Measurements from ENCODE around the gene GPC6. TPM values are rescaled to one million over a fixed set of nuclear protein-coding genes. Genes with fewer than 3 reads are reported as not detected.
"Not testable (repeated sequence)": the region's sequence is repeated elsewhere in the genome, so short reads cannot be mapped to it uniquely, and the experiment has no call there.

Gene GPC6
- polyA plus RNA-seq (2014; cell fraction: cytosol; rRNA removed) = 8.9 and 10.3 TPM in 2 replicates
- 4.7 and 4.9 TPM in 2 replicates for polyA plus RNA-seq (2014; cell fraction: nucleus; rRNA removed)

DNA sequence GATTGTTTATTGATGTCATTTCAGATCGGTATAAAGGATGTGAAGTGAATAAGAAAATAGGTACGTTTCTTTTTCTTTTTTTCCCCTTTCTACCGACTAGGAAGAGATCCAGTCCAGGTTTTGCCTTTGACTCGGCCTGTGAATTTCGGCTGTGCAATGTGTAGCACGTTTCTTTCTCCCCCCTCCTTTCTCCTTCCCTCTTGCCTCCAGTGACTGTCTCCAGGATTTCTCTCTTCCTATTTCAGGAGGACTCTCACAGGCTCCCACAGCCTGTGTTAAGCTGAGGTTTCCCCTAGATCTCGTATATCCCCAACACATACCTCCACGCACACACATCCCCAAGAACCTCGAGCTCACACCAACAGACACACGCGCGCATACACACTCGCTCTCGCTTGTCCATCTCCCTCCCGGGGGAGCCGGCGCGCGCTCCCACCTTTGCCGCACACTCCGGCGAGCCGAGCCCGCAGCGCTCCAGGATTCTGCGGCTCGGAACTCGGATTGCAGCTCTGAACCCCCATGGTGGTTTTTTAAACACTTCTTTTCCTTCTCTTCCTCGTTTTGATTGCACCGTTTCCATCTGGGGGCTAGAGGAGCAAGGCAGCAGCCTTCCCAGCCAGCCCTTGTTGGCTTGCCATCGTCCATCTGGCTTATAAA lies at the start of gene GPC6:
TSS of gene GPC6 (plus strand) at position 185 of the 657 bp plus-strand sequence.
- DNase-seq (ENCODE audit: low spot score) = peak; percentile 96

DNA sequence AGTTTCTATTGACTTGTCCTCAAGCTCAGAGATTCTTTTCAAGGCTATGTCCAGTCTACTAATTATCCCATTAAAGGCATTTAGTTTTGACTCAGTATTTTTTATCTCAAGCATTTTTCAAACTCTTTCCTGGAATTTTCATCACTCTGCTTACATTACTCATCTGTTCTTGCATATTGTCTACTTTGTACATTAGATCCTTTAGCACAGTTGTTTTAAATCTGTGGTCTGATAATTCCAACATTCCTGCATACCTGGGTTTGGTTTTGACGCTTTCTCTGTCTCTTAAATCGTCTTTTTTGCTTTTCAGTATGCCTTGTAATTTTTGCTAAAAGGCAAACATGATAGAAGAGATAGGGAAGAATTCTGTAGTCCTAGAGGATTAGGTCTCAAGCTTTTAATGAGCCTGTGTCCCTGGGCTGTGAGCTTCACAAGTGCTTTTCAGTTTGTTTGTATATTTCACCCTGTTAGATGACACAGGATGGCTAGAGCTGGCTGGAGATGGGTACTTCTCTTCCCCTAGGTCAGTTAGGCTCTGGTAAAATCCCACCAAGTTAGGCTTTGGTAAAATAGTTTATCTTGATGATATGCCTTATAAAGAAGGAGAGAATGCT lies 46.1 kb upstream of the GPC6 start:
- no peak for DNase-seq (ENCODE audit: low spot score)

DNA sequence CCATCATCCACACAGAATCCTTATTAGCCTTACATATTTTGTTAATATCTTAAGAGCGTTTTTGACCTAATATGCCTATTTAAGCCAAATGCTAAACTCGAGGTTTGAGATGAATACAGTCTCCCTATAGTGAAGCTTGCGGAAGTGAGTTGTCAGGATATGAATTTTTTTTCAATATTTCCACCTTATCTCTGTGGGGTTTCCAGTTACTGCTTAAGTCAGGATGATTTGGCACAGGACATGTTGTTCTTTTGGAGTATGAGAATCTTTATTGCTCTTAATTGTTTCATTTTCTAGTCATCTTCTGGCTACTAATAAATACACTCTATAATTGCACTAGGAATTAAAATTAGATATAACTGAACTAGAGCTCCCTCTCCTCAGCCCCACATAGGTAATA lies 44.2 kb upstream of the GPC6 start:
- DNase-seq (ENCODE audit: low spot score) = no peak

DNA sequence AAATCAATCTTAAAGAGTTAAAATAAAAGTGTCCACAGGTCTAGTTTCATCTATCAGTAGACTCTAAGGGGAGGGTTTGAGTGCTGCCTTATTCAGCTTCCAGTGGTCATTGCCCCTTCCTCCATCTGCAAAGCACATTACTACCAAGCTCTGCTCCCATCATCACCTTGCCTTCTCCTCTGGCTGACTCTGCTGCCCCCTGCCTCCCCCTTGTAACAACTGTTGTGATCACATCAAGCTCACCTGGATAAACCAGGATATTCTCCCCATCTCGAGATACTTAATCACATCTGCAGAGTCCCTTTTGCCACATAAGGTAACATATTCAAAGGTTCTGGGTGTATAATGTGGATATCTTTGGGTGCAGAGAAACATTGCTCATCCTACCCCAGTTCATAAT lies 43.3 kb upstream of the GPC6 start:
- DNase-seq (ENCODE audit: low spot score) = no peak

DNA sequence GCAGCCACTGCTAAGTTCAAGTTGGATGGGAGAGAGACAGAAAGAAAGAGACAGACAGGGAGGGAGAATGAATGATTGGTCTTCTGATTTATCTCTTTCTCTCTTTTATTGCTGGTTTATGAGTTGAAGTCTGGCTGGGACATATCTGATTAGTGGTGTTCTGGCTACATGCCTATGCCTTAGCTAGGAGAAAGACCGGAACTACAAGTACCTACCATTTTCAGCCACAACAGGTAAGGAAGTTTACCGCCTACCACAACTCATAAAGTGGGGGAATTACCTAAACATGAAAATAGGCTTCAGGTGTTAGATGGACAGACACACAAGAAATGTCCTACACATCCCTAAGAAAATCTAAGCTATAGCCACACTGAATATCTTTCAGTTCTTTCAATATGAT lies 36.6 kb upstream of the GPC6 start:
- no peak for DNase-seq (ENCODE audit: low spot score)

DNA sequence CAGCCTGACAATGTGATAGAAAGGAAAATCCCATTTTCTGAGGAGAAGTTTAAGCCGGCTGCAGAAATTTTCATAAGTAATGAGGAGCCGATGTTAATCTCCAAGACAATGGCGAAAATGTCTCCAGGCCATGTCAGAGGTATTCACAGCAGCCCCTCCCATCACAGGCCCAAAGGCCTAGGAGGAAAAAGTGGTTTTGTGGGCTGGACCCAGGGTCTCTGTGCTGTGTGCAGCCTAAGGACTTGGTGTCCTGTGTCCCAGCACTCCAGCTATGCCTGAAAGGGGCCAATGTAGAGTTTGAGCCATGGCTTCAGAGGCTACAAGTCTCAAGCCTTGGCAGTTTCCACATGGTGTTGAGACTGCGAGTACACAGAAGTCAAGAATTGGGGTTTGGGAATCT lies 32.9 kb upstream of the GPC6 start:
- DNase-seq (ENCODE audit: low spot score) = no peak

DNA sequence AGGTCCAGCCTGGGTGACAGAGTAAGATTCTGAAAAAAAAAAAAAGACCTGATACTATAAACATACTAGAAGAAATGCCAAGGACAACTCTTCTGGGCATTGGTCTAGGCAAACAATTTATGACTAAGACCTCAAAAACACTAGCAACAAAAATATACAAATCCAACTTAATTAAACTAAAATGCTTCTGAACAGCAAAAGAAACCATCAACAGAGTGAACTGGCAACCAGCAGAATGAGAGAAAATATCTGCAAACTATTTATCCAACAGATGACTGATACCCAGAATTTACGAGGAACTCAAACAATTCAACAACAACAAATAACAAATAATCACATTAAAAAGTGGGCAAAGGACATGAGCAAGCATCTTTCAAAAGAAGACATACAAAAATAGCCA lies 26.8 kb upstream of the GPC6 start:
- DNase-seq (ENCODE audit: low spot score) = no peak

DNA sequence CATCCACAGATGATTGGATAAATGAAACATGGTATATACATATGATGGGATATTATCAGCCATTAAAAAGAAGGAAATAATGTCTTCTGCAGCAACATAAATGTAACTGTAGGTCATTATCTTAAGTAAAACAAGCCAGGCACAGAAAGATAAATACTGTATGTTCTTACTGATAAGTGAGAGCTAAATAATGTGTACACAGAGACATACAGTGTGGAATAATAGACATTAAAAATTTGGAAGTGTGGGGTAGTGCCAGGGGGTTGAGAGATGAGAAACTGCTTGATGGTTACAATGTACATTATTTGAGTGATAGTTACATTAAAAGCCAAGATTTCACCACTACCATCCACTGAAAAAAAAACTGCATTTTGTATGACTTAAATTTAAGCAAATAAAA lies 26.0 kb upstream of the GPC6 start:
- DNase-seq (ENCODE audit: low spot score) = no peak

DNA sequence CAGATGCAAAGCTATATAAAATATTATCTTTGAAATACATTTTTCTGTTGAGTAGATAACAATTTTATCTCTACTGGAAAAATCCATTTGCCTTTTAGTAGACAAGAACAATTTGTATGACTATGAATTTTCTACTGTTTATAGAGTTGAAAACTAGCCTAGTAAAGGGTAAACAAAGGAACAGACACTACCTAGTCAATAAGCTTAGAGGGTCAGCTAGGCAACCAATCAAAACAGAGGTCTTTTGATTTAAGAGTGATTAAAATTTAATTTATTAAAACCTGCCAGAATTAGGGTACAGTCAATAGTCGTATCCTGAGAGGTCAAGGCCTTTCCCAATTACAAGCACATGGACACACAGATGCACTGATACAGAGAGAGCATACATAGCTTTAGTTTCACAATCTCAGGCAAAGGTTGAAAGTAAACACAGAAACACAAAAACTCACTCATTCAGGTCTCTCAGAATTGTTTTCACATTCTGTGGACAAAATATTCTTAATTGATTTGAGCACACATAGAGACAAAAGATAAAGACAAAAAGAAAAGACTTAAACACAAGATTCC lies 24.5 kb upstream of the GPC6 start:
- no peak for DNase-seq (ENCODE audit: low spot score)

DNA sequence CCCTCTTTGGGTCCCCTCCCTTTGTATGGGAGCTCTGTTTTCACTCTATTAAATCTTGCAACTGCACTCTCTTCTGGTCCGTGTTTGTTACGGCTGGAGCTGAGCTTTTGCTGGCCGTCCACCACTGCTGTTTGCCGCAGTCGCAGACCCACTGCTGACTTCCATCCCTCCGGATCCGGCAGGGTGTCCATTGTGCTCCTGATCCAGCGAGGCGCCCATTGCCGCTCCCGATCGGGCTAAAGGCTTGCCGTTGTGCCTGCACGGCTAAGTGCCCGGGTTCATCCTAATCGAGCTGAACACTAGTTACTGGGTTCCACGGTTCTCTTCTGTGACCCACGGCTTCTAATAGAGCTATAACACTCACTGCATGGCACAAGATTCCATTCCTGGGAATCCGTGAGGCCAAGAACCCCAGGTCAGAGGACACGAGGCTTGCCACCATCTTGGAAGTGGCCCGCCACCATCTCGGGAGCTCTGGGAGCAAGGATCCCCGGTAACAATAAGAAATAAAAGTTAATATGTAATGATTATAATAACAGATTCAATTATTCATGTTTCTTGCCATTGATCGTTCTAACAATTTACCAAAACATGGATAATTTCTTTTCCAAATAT lies 19.7 kb upstream of the GPC6 start:
- not testable (repeated sequence) for DNase-seq (ENCODE audit: low spot score)

DNA sequence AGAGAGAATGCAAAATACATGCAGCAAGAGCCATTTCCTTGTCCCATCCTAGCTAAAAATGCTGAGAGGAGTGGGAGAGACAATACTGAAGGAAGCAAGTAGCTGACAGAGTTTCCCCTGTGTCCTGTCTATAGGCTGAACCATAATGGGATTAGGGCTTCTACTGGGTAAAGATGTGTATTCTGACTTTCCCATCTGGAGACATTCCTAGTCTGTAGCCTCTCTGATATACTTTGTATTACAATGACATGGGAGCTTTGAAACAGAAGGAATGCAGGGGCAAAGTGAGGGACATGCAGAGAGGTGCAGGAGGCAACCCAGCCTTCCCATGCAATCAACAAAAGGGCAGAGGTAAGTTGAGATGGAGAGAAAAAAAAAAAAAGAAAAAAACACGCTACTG lies 10.5 kb upstream of the GPC6 start:
- no peak for DNase-seq (ENCODE audit: low spot score)

DNA sequence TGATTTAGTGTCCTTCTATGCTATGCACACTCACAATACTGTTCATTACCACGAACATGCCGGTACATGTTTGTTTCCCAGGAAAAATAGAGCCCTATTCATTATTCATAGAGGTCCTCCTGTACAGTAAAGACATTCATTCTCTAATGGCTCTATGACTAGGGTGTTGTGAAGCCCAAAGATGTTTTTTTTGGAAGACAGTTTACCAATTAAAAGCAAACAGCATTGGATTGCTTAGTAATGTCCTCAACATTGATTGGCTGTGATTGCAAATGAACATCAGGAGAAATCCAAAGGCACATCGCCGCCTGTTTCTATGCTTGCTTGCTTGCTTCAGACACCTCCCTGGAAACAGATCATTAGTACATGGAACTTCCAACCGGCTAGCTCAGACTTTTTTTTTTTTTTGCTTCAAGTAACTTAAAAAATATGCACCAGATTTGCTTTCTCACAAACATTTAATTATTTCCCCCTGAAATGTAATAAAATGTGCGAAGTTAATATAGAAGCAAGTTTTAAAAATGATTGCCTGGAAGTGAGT lies 8.8 kb upstream of the GPC6 start:
- no peak for DNase-seq (ENCODE audit: low spot score)

DNA sequence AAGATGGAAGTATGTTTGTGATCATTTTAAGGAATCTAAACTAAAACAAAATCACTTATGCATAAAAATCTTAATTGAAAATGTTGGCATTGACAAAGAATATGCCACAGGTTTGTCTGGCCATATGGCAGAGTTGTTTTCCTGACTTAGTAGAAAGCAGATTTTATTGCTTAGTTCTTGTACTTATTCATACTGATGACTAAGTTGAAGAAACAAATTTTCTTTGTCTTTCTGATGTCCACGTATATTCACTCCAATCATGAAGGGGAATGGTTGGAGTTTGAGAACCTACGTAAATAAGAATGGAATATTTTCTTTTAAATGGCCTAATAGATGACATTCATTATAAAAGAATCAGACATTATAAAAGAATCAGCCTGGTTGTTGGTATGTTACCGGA lies 8.0 kb upstream of the GPC6 start:
- DNase-seq (ENCODE audit: low spot score) = no peak

DNA sequence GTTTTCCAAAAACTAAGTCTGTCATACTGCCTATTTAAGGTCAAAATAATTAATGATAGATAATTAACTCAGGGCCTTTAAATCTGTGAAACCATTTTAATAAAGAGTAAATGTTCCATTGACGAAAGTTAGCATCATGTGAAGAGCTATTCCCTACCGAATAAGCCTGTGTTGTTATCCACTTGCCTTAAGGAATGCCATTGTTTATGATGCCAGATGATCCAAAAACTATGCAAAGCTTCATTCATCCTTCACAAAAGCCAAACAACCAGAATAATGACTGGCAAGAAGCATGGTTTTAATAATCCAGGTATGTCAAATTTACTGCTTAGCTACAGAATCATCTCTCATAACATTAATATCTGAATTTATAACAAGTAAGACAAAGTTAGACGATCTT lies 6.5 kb upstream of the GPC6 start:
- no peak for DNase-seq (ENCODE audit: low spot score)

DNA sequence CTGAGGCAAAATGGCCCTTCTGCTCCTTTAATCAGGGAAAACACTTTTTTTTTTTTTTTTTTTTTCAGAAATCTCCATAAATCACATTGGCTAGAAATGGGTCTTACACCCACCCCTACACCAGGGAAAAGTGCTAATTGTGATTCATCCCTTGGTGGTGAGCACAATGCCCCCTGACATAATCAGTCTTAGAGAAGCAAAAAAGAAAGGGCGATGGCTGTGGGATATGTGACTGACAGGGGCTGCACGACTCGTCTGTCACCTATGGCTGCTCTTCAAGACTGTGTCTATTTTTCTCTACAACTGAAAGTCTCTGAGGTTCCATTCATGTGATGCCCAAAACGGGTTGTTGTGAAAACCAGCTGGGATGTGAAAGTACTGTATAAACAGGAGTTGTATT lies 3.6 kb upstream of the GPC6 start:
- DNase-seq (ENCODE audit: low spot score) = no peak

DNA sequence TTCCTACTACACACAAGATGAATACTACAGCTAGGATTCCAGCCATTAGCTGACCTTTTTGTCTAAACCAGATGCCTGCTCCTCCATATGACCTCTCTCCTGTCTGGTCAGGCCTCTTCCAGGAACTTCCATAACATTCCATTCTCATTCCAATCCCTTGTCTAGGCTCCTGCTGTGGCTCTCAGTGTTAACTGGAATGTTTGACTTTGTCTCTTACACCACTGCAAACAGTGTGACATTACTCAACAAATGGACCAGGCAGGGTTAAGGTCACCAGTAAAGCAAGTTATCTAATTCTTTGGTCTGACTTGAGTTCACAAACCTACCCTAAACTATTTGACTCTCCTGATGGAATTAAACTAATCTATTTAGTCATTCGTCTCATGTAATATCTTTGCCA lies 2.1 kb upstream of the GPC6 start:
- no peak for DNase-seq (ENCODE audit: low spot score)

DNA sequence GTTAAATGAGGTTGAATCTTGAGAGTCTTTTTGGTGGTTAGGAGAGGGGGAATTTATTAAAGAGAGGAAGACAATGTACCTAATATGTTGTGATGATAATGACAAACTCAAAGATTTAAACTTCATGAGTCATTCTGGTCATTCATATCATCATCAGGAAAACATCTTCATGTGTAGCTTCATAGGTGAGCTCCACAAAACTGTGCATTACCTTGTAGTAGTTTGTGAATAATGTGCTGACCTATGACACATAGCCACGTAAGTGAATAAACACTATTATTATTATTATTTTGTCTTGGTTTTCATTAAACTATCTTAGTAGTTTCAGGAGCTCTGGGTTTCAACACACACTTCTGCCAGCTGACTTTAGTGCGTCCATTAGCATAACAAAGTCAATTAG lies 997 bp upstream of the GPC6 start:
- no peak for DNase-seq (ENCODE audit: low spot score)

DNA sequence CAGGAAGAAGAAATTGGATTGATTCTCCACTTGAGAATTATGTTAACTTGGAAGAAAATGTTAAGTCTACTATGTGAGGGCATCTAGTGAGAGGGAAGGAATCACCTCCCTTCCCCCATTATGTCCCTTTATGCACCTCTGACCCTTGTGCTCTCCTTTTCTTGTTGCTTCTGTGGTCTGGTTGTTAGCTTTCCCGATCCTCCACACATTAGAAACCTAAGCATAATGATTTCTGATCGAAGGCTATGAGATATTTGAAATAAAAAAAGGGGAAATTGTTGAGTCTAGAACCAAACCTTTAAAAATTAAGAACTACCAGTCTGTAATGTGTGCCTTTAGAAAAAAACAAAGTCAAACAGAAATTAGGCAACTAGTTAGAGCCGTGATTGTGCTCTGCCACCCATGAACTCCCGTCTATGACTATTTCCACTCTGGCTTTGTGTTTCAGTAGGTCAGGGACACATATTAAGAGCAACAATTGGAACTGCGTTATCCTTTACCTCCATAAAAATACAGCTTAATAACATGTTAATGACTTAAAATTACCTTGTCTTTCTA lies 463 bp upstream of the GPC6 start:
- DNase-seq (ENCODE audit: low spot score) = no peak

DNA sequence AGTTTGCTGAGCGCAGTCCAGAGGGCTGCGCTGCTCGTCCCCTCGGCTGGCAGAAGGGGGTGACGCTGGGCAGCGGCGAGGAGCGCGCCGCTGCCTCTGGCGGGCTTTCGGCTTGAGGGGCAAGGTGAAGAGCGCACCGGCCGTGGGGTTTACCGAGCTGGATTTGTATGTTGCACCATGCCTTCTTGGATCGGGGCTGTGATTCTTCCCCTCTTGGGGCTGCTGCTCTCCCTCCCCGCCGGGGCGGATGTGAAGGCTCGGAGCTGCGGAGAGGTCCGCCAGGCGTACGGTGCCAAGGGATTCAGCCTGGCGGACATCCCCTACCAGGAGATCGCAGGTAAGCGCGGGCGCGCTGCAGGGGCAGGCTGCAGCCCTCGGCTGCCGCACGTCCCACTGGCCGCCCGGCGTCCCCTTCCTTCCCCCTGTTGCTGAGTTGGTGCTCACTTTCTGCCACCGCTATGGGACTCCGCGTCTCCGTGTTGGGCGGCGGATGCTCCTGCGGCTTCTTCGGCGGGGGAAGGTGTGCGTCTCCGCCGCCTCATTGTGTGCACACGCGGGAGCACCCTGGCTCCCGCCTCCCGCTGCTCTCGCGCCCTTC lies 772 bp downstream of the GPC6 start:
- DNase-seq (ENCODE audit: low spot score) = peak; percentile 73

DNA sequence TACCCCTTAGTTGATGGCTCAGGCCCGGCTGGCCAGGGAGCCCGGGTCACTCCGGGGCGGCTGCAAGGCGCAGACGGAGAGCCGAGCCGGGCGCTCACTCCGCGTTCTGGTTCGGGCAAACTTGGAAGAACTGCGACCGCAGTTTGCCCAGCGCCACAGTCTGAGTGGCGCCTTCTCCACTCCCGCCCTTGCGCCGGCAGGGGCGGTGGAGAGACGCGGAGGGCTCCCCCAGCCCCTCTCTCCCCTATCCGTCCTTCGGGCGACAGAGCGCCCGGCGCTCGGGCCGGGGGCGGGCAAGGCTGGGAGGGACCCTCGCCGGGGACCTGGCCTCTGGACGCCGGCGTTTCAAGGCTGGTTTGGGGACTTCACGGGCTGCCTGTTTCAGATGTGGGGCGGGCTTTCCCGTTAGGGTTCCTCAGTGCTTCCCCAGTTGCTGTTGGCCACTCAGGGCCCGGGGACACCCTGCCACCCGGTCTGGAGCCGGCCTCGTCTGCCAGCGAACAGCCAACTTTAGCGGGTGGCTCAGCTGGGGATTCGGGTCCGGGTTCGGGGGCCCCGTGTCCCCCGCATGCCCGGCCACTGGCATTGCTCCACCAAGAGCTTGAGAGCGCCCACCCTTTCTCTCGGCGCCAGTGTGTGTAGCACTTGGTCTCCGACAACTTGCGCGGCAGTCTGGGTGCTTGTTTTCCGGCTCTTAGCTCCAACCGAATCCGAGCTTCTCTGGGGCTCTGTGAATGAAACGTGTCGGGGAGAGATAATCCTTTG lies 1.5 kb downstream of the GPC6 start:
- DNase-seq (ENCODE audit: low spot score) = peak; percentile 94

DNA sequence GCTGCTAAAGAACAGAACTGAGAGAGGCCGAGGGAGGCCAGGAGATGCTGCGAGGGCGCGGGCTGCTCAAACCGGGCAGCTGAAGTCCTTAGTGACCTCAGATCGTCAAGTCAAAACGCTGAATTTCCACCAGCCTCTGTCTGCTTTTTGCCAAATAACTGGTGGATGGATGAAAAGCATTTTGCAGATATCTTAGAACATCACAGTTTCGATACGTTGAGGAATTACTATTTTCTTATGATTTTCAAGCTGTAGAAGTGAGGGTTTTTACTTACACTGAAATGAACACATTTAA lies 2.0 kb downstream of the GPC6 start:
- no peak for DNase-seq (ENCODE audit: low spot score)

Measured in SK-N-DZ (cell line).